GM18868 (cell line): Measurements from ENCODE around the gene GMFB.

Experiments
- ATAC-seq: cut with Tn5 transposase; IDR thresholded peaks from one replicate; pipeline ENCODE4 v1.9.1; 2021; ENCODE audit warnings: mild to moderate bottlenecking, moderate library complexity; ENCODE audit not compliant: unreplicated experiment

Gene GMFB

GRCh38 chr14:54493293-54493692 lies 4.5 kb upstream of the GMFB start:
- no peak for ATAC-seq

GRCh38 chr14:54490445-54491175 lies 1.8 kb upstream of the GMFB start:
- ATAC-seq, result no peak

GRCh38 chr14:54489731-54490444 lies 1.1 kb upstream of the GMFB start:
- no peak for ATAC-seq

- ATAC-seq, result no peak
These were observed 521 bp upstream of the GMFB start for GRCh38 chr14:54489318-54489683.

- ATAC-seq, result no peak
These were observed 498 bp downstream of the GMFB start for GRCh38 chr14:54488318-54488645.

- no peak for ATAC-seq
These were observed 1.0 kb downstream of the GMFB start for GRCh38 chr14:54487771-54488170.

- ATAC-seq, result no peak
These were observed 2.1 kb downstream of the GMFB start for GRCh38 chr14:54486685-54487084.

GRCh38 chr14:54483846-54484245 lies 4.9 kb downstream of the GMFB start:
- no peak for ATAC-seq

- no peak for ATAC-seq
These were observed 5.6 kb downstream of the GMFB start for GRCh38 chr14:54483073-54483745.

- no peak for ATAC-seq
These were observed 7.1 kb downstream of the GMFB start for GRCh38 chr14:54481695-54482094.

- no peak for ATAC-seq
These were observed 7.8 kb downstream of the GMFB start for GRCh38 chr14:54480830-54481562.

GRCh38 chr14:54478636-54479215 lies 10.1 kb downstream of the GMFB start:
- no peak for ATAC-seq

GRCh38 chr14:54475911-54476310 lies 12.9 kb downstream of the GMFB start:
- no peak for ATAC-seq

GRCh38 chr14:54475187-54475899 lies 13.4 kb downstream of the GMFB start:
- no peak for ATAC-seq

- ATAC-seq, result no peak
These were observed 14.5 kb downstream of the GMFB start for GRCh38 chr14:54474232-54474793.

- ATAC-seq, result no peak
These were observed 16.5 kb downstream of the GMFB start for GRCh38 chr14:54472315-54472714.

GRCh38 chr14:54471641-54472040 lies 17.1 kb downstream of the GMFB start:
- no peak for ATAC-seq

- no peak for ATAC-seq
These were observed 18.1 kb downstream of the GMFB start for GRCh38 chr14:54470701-54471100.

- ATAC-seq, result no peak
These were observed 21.5 kb downstream of the GMFB start for GRCh38 chr14:54467280-54467679.

- ATAC-seq, result no peak
These were observed 23.1 kb downstream of the GMFB start for GRCh38 chr14:54465654-54466053.
